Measurements from ENCODE around the gene SIRPG.
"Not testable (repeated sequence)": the region's sequence is repeated elsewhere in the genome, so short reads cannot be mapped to it uniquely, and the experiment has no call there.

Gene SIRPG

DNA sequence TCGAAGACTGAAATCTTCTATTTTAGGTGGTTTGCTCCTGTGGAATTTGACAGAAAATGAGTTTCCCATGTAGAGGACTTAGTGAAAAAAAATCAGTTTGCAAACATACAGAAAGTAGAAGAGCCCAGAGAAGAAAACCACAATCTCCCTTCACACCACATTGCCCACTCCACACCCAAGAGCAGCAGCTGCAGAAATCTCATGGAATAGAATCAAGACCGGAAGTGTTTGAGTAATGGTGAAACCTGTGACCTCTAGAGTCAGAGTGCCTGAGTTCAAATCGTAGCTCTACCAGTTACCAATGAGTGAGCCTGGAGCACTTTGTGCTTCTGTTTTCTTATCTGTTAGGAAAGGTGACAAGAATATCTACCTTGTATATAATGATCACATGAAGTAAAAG is 4.6 kb downstream of the SIRPG start:
- no peak for DNase-seq (ENCODE audit: low read depth in 2 of 2)
- H3K4me3 ChIP-seq (replicated peaks in 1 of 2; ENCODE audit: low read depth in 2 of 2, low read length in 2 of 2): no peak overlapping the region
- TF ChIP-seq, protein P1, sequence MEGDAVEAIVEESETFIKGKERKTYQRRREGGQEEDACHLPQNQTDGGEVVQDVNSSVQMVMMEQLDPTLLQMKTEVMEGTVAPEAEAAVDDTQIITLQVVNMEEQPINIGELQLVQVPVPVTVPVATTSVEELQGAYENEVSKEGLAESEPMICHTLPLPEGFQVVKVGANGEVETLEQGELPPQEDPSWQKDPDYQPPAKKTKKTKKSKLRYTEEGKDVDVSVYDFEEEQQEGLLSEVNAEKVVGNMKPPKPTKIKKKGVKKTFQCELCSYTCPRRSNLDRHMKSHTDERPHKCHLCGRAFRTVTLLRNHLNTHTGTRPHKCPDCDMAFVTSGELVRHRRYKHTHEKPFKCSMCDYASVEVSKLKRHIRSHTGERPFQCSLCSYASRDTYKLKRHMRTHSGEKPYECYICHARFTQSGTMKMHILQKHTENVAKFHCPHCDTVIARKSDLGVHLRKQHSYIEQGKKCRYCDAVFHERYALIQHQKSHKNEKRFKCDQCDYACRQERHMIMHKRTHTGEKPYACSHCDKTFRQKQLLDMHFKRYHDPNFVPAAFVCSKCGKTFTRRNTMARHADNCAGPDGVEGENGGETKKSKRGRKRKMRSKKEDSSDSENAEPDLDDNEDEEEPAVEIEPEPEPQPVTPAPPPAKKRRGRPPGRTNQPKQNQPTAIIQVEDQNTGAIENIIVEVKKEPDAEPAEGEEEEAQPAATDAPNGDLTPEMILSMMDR (IDR thresholded peaks at IDR 0.05; ENCODE audit: low read depth, low read length): no peak

DNA sequence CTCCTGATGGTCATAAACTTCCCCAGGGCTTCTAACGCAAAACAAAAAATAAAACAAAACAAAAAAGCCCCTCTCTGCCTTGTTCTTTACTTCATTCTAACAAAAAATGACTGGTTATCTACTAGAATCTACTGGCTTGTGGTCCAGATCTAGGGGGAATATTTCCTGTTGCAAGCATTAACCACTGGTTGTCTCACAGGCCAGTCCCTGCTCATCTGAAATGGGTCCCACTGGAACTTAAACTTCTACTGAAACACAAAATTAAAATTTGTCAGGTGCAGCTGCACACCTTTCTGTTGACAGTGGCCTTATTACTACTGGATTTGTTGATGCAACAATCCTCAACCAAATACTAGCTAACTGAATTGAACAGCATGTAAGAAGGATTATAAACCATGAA is 5.5 kb downstream of the SIRPG start:
- no peak for DNase-seq (ENCODE audit: low read depth in 2 of 2)
- H3K4me3 ChIP-seq (replicated peaks in 1 of 2; ENCODE audit: low read depth in 2 of 2, low read length in 2 of 2): no peak overlapping the region
- TF ChIP-seq, protein P1 (IDR thresholded peaks at IDR 0.05; ENCODE audit: low read depth, low read length): no peak

DNA sequence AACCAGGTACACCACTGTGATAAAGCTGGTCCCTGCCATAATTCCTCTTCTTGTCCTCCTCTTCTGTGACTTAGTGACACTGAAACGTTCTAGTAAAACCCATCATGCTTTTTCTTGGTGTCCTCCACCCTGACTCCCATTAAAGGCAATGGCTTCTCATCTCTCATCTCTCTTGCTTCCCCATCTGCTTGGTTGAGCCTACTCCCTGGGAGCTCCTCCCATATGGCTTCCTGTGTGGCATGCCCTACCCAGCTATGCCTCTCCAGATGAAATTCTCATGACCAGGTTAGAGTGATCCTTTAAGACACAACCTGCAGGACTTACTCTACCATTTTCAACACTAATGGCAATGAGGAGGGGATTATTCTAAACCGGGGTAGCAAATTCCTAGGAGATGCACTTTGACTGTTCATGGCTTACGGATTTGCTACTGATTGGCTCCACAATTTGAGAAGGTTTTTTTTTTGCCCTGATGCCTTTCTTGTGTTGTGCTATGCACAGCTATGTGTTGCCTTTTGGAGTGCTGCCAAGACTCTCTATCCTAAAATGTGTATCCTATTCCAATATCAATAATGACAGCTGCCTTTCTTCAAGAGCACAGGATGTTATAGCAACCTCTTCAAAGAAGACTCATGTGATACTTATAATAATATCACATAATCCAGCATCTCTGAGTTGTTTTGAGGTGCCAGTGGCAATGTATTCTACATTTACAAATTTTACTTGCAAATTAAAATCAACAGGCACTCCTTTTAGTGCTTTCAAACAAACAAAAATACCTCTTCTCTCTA is 6.1 kb downstream of the SIRPG start:
- DNase-seq (ENCODE audit: low read depth in 2 of 2): no peak
- H3K4me3 ChIP-seq (replicated peaks in 1 of 2; ENCODE audit: low read depth in 2 of 2, low read length in 2 of 2): no peak overlapping the region
- TF ChIP-seq, protein P1 (IDR thresholded peaks at IDR 0.05; ENCODE audit: low read depth, low read length): no peak

DNA sequence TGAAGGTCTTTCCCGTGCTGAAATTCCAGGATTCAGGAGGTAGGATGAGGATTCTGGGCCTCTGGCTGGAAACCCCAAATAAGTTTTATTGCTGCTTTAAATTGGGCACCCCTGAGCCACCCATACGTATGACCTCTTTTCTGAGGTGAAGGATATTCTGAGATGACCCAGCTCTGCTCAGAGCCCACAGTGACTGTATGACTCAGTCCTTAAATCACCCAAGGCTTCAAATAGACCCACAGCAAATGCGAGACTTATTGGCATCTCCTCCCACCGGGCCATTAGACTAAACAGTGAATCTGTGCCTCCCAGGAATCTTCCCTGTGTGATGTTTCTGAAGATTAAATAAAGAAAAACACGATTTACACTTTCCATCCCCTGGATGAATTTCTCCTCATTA is 9.5 kb downstream of the SIRPG start:
- TF ChIP-seq, protein P1 (IDR thresholded peaks at IDR 0.05; ENCODE audit: low read depth, low read length): no peak
- no peak for DNase-seq (ENCODE audit: low read depth in 2 of 2)

DNA sequence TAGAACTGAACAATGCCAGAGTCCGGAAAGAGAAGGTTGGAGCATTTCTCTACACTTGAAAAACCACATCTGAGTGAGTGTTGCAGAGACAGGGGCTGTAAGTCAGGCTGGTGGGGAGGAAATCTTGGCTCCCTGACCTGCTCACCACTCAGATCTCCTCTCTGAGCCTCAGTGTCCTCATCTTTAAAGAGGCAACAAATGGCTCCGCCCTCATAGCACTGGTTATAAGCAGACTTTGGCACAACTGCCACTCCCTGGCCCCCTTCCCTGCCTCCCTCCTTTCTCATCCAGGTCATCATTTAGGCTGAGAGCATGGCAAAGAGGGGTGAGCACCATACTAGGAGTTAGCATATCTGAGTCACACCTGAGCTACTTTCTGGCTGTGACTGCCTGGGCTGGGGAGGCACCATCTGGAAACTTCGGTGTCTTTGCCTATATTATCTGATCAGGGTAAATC is 10.6 kb downstream of the SIRPG start:
- TF ChIP-seq, protein P1 (IDR thresholded peaks at IDR 0.05; ENCODE audit: low read depth, low read length): no peak
- DNase-seq (ENCODE audit: low read depth in 2 of 2): no peak
- no peak overlapping the region for H3K4me3 ChIP-seq (replicated peaks in 1 of 2; ENCODE audit: low read depth in 2 of 2, low read length in 2 of 2)

More for the DNA sequence above, 9.5 kb downstream of the SIRPG start:
- no peak overlapping the region for H3K4me3 ChIP-seq (replicated peaks in 1 of 2; ENCODE audit: low read depth in 2 of 2, low read length in 2 of 2)

DNA sequence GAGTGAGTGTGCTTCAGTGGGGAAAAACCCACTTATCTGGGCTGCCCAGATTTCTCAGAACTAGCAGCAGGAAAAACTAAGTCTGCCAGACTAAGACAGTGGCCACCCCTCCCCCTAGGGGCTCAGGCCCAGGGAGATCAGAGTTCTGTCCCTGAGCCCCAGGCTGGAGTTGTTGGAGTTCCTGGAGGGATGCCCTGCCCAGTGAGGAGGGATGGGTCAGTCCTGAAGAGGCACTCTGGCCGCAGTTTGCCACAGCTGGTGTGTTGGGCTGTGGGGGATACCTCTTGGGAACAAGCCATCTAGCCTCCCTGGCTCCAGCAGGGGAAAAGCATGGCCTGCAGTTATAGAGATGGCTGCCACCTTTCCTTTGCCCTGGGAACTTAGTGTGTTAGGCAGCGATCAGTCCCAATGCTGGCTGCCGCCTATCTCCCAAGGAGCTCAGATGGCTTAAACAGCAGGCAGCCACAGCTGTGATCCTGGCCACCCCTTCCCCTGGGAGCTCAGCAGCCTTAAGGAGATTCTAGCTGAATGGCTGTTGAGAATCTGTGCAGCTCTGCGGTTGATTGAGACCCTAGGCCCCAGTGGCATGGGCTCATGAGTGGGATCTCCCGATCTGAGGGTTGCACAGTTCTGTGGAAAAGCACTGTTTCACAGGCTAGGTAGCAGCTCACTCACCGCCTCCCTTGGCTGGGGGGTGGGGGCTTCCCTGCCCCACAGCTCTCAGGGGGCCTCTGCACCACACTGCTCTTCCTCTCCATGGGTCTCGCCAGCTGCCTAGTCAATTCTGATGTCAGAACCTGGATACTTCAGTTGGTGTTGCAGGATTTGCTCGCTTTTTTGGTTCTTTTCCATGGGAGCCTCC is 13.2 kb downstream of the SIRPG start:
- H3K4me3 ChIP-seq (replicated peaks in 1 of 2; ENCODE audit: low read depth in 2 of 2, low read length in 2 of 2): no peak overlapping the region
- no peak for DNase-seq (ENCODE audit: low read depth in 2 of 2)
- TF ChIP-seq, protein P1 (IDR thresholded peaks at IDR 0.05; ENCODE audit: low read depth, low read length): no peak

DNA sequence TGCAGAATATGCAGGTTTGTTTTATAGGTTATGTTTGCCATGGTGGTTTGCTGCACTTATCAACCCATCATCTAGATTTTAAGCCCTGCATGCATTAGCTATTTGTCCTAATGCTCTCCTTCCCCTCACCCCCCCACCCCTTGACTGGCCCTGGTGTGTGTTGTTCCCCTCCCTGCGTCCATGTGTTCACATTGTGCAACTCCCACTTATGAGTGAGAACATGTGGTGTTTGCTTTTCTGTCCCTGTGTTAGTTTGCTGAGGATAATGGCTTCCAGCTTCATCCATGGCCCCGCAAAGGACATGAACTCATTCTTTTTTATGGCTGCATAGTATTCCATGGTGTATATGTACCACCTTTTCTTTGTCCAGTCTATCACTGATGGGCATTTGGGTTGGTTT is 18.9 kb downstream of the SIRPG start:
- DNase-seq (ENCODE audit: low read depth in 2 of 2); H3K4me3 ChIP-seq (replicated peaks in 1 of 2; ENCODE audit: low read depth in 2 of 2, low read length in 2 of 2): not testable (repeated sequence)
